Fibroblast of lung (primary cell): Measurements from ENCODE around the gene ADH1B. TPM values are rescaled to one million over a fixed set of nuclear protein-coding genes. Genes with fewer than 3 reads are reported as not detected.

Experiments
- DNase-seq, 2 donors: peaks; one replicate each; pipeline versions ENCODE4 v3.0.0 to v3.0.0-alpha.2; 2010; ENCODE audit warnings: low read depth in 2 of 2
- H2AFZ ChIP-seq: 2 replicates; pipeline ENCODE4 v1.5.1; 2012; ENCODE audit warnings: low read length, control low read depth, inconsistent platforms
- H3K27ac ChIP-seq: 2 replicates; pipeline ENCODE4 v1.5.1; 2011; ENCODE audit warnings: low read length, control low read depth; ENCODE audit not compliant: insufficient read depth
- H3K27me3 ChIP-seq: 2 replicates; pipeline ENCODE4 v1.5.1; 2011; ENCODE audit warnings: mild to moderate bottlenecking, low read length; ENCODE audit not compliant: control insufficient read depth, insufficient read depth
- H3K36me3 ChIP-seq: 2 replicates; pipeline ENCODE4 v1.5.1; 2011; ENCODE audit warnings: low read length; ENCODE audit not compliant: control insufficient read depth, insufficient read depth
- H3K4me1 ChIP-seq: 2 replicates; pipeline ENCODE4 v1.5.1; 2011; ENCODE audit warnings: low read length; ENCODE audit not compliant: control insufficient read depth, insufficient read depth; ENCODE audit errors: extremely low read depth
- H3K4me2 ChIP-seq: 2 replicates; pipeline ENCODE4 v1.5.1; 2011; ENCODE audit warnings: low read length, control low read depth; ENCODE audit not compliant: insufficient read depth; ENCODE audit errors: extremely low read depth
- H3K4me3 ChIP-seq, 4 experiments: fragments of 200-600 bp in 1 of 4; sonication (generic) in 1 of 4; replicated peaks in 1 of 4; 2 replicates each; pipeline ENCODE4 v1.5.1; 2011 to 2016; ENCODE audit warnings: low read length in 4 of 4, low read depth in 3 of 4, mild to moderate bottlenecking in 3 of 4, control low read depth in 2 of 4, inconsistent platforms in 1 of 4, mixed read lengths in 1 of 4; ENCODE audit not compliant: insufficient read depth in 1 of 4; ENCODE audit errors: control extremely low read depth in 1 of 4
- H3K79me2 ChIP-seq: 2 replicates; pipeline ENCODE4 v1.5.1; 2012; ENCODE audit warnings: mild to moderate bottlenecking, low read length, inconsistent platforms; ENCODE audit not compliant: control insufficient read depth, insufficient read depth
- H3K9ac ChIP-seq: 2 replicates; pipeline ENCODE4 v1.5.1; 2011; ENCODE audit warnings: mild to moderate bottlenecking, low read length, control low read depth; ENCODE audit not compliant: insufficient read depth
- H3K9me3 ChIP-seq: 2 replicates; pipeline ENCODE4 v1.5.1; 2012; ENCODE audit warnings: low read depth, low read length; ENCODE audit not compliant: control insufficient read depth, insufficient read depth
- H4K20me1 ChIP-seq: 2 replicates; pipeline ENCODE4 v1.5.1; 2011; ENCODE audit warnings: low read length; ENCODE audit not compliant: control insufficient read depth, insufficient read depth; ENCODE audit errors: extremely low read depth
- CTCF ChIP-seq, 2 donors: IDR thresholded peaks in 1 of 2; conservative IDR thresholded peaks in 1 of 2; 1 replicate in 1 of 2; 2 replicates in 1 of 2; pipeline ENCODE4 v1.5.1; 2011 to 2012; ENCODE audit warnings: low read length in 2 of 2, control low read depth in 1 of 2, inconsistent platforms in 1 of 2, low read depth in 1 of 2, mild to moderate bottlenecking in 1 of 2
- EZH2 ChIP-seq: IDR thresholded peaks from 2 replicates; pipeline ENCODE4 v1.5.1; 2012; ENCODE audit warnings: low read length, control low read depth, mild to moderate bottlenecking; ENCODE audit errors: missing control alignments
- polyA plus RNA-seq, 2 donors: library from polyadenylated mRNA; depleted of rRNA in 1 of 2; stranded (reverse) in 1 of 2; unstranded in 1 of 2; fragments of >200 nt; gene quantifications; 2 replicates each; pipeline ENCODE4 v1.2.1, GENCODE V29; 2011 to 2012; ENCODE audit warnings: missing spikeins in 1 of 2
- total RNA-seq: library from RNA; depleted of rRNA; stranded (reverse); fragments of >200 nt; gene quantifications from 2 replicates; pipeline ENCODE4 v1.2.1, GENCODE V29; 2014

The ADH1B gene
- total and polyA plus RNA-seq, 2 donors (not counting 1 experiment from before 2014, with no cell fraction given), result 188 to 364 TPM

DNA sequence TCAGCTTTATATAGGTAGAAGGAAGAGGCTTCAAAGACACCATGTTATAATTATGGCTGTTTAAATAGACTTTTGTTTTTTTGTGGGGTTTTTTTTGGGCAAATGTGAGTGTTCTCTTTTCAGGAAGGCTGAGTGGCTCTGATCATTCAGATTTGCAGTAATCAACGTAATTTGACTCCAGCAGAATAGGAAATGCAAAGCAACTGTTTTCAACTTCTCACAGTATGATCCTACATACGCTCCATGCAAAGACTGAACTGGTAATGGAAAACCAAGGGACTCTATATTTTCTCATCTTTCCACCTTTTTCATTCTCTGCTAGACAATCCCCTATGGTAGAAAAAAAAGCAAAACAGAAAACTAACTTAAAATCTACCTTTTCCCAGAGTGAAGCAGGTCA lies 10.8 kb downstream of the ADH1B start:
- TF ChIP-seq CTCF (conservative IDR thresholded peaks at IDR 0.05 in 1 of 2, IDR thresholded peaks at IDR 0.05 in 1 of 2; ENCODE audit: low read depth in 1 of 2, low read length in 2 of 2) (no peak), EZH2 (no peak)
- Histone ChIP-seq H3K36me3 (no peaks in the 10 kb centered on the region), H3K9ac (no peak overlapping the region), H4K20me1 (no peaks in the 10 kb centered on the region), H2AFZ (no peak overlapping the region), H3K4me3 (no peak overlapping the region), H3K27ac (no peak overlapping the region), H3K79me2 (no peaks in the 10 kb centered on the region), H3K4me1 (no peaks in the 10 kb centered on the region), H3K27me3 (no peaks in the 10 kb centered on the region), H3K9me3 (no peaks in the 10 kb centered on the region), H3K4me2 (no peak overlapping the region)
- DNase-seq, result no peak

DNA sequence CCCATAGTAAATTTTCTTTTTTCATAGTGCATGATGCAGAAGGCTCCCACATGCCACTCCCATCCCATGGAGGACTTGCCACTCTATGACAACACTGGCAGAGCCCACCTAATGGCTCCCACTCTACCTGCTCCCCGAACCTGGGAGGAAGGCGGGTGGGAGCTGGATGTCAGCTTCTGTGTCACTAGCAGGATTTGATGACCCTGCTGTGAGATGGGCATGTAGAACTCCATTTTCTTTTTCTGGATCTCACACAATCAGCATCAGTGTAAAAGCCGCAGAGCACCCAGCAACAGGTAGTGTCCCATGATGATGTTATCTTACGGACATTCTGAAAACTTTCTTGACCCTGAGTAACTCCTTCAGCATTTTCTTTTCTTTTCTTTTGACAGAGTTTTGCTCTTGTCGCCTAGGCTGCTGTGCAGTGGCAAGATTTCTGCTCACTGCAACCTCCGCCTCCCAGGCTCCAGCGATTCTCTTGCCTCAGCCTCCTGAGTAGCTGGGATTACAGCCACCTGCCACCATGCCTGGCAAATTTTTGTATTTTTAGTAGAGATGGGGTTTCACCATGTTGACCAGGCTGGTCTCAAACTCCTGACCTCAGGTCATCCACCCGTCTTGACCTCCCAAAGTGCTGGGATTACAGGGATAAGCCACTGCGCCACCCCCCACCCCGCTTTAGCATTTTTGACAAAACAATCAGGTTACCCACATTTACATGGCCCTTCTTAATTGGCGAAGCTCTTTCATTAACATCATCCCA lies 15.4 kb downstream of the ADH1B start:
- peak in 1 of 2 donors; percentile 47 for DNase-seq
- H3K9ac ChIP-seq, result no peak overlapping the region
- H3K79me2 ChIP-seq, result no peaks in the 10 kb centered on the region
- H3K4me3 ChIP-seq, result no peak overlapping the region
- H3K9me3 ChIP-seq, result no peaks in the 10 kb centered on the region
- H3K27ac ChIP-seq, result no peak overlapping the region
- peaks cover 5% of the 10 kb centered on the region for H3K4me1 ChIP-seq
- no peak overlapping the region for H3K4me2 ChIP-seq
- H2AFZ ChIP-seq, result no peak overlapping the region
- no peaks in the 10 kb centered on the region for H3K36me3 ChIP-seq
- no peaks in the 10 kb centered on the region for H3K27me3 ChIP-seq
- TF ChIP-seq CTCF (conservative IDR thresholded peaks at IDR 0.05 in 1 of 2, IDR thresholded peaks at IDR 0.05 in 1 of 2; ENCODE audit: low read depth in 1 of 2, low read length in 2 of 2) (no peak), EZH2 (no peak)
- no peaks in the 10 kb centered on the region for H4K20me1 ChIP-seq

GRCh38 chr4:99301376-99302164 lies 19.6 kb downstream of the ADH1B start:
- TF ChIP-seq CTCF (conservative IDR thresholded peaks at IDR 0.05 in 1 of 2, IDR thresholded peaks at IDR 0.05 in 1 of 2; ENCODE audit: low read depth in 1 of 2, low read length in 2 of 2) (no peak), EZH2 (no peak)
- Histone ChIP-seq H3K4me2 (peak overlapping the region; percentile 83), H4K20me1 (no peaks in the 10 kb centered on the region), H3K79me2 (no peaks in the 10 kb centered on the region), H3K36me3 (no peaks in the 10 kb centered on the region), H3K27ac (peak overlapping the region; percentile 62), H3K9me3 (no peaks in the 10 kb centered on the region), H3K4me1 (peaks cover 5% of the 10 kb centered on the region), H3K27me3 (no peaks in the 10 kb centered on the region), H2AFZ (no peak overlapping the region), H3K4me3 (no peak overlapping the region), H3K9ac (no peak overlapping the region)
- peak in 1 of 2 donors; percentile 91 for DNase-seq
